GM21786 (cell line): ENCODE data around the gene KCNQ5.
"Not testable (repeated sequence)": the region's sequence is repeated elsewhere in the genome, so short reads cannot be mapped to it uniquely, and the experiment has no call there.

Experiments
- ATAC-seq: cut with Tn5 transposase; IDR thresholded peaks from one replicate; pipeline ENCODE4 v1.9.1; 2021; ENCODE audit not compliant: unreplicated experiment

The KCNQ5 gene

GRCh38 chr6:73156793-73157767, 535.2 kb downstream of the KCNQ5 start:
- no peak for ATAC-seq

- ATAC-seq, result no peak
Measured at GRCh38 chr6:73157870-73158269, 536.0 kb downstream of the KCNQ5 start.

- ATAC-seq, result no peak
Measured at GRCh38 chr6:73169111-73169510, 547.2 kb downstream of the KCNQ5 start.

- ATAC-seq, result no peak
Measured at GRCh38 chr6:73169633-73170032, 547.8 kb downstream of the KCNQ5 start.

GRCh38 chr6:73174646-73175045, 552.8 kb downstream of the KCNQ5 start:
- ATAC-seq, result no peak

- no peak for ATAC-seq
Measured at GRCh38 chr6:73176057-73176456, 554.2 kb downstream of the KCNQ5 start.

- peak; percentile 61 for ATAC-seq
Measured at GRCh38 chr6:73177221-73177944, 555.5 kb downstream of the KCNQ5 start.

GRCh38 chr6:73180076-73180738, 558.3 kb downstream of the KCNQ5 start:
- ATAC-seq, result no peak

GRCh38 chr6:73180763-73181619, 559.1 kb downstream of the KCNQ5 start:
- peak; percentile 81 for ATAC-seq

GRCh38 chr6:73182021-73182607, 560.2 kb downstream of the KCNQ5 start:
- ATAC-seq, result no peak

- not testable (repeated sequence) for ATAC-seq
Measured at GRCh38 chr6:73193302-73193701, 571.4 kb downstream of the KCNQ5 start.

- ATAC-seq, result no peak
Measured at GRCh38 chr6:73194744-73195143, 572.9 kb downstream of the KCNQ5 start.

GRCh38 chr6:73200247-73200646, 578.4 kb downstream of the KCNQ5 start:
- ATAC-seq, result no peak

GRCh38 chr6:73200735-73201134, 578.9 kb downstream of the KCNQ5 start:
- ATAC-seq, result no peak

GRCh38 chr6:73203098-73203497, 581.2 kb downstream of the KCNQ5 start:
- ATAC-seq, result no peak

GRCh38 chr6:73204252-73204651, 582.4 kb downstream of the KCNQ5 start:
- no peak for ATAC-seq

- ATAC-seq, result no peak
Measured at GRCh38 chr6:73207221-73207837, 585.5 kb downstream of the KCNQ5 start.

- ATAC-seq, result no peak
Measured at GRCh38 chr6:73209117-73209516, 587.3 kb downstream of the KCNQ5 start.

- no peak for ATAC-seq
Measured at GRCh38 chr6:73216859-73217258, 595.0 kb downstream of the KCNQ5 start.

- no peak for ATAC-seq
Measured at GRCh38 chr6:73225396-73225795, 603.5 kb downstream of the KCNQ5 start, which contains the start of gene KHDC1L. KHDC1L (minus strand) TSS chr6:73225496; CDS start chr6:73225408, 88 bp downstream.
